NT2/D1 (cell line): ENCODE measurements around the gene MRPS34.

Experiments used
- SUZ12 ChIP-seq: IDR thresholded peaks from 2 replicates; pipeline ENCODE4 v1.6.1; 2011; ENCODE audit not compliant: insufficient read length, insufficient read depth; ENCODE audit errors: extremely low read depth
- YY1 ChIP-seq: IDR thresholded peaks from 2 replicates; pipeline ENCODE4 v1.6.1; 2011; ENCODE audit not compliant: insufficient read length, insufficient read depth
- ZNF274 ChIP-seq: IDR thresholded peaks from 2 replicates; pipeline ENCODE4 v1.6.1; 2011; ENCODE audit warnings: mild to moderate bottlenecking, low read depth, low read length

DNA sequence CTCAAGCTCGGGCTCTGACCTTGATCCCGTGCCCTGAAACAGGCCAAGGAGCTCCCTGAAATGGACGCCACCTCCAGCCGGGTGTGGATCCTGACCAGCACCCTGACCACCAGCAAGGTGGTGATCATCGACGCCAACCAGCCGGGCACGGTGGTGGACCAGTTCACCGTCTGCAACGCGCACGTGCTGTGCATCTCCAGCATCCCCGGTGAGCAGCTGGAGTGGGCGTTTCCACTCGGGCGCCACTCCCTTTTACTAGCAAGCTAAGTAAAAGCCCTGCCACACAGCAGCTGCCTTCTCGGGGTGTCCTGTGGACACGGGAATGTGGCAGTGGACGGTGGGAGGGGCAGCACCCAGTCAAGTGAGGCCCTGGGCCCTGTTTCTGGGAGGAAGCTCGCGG is 8.0 kb downstream of the MRPS34 start:
- TF ChIP-seq SUZ12 (no peak), ZNF274 (no peak), YY1 (no peak)
